Measurements from ENCODE around the gene PSMB3.

- TF ChIP-seq POLR2A (IDR thresholded peaks at IDR 0.05) (no peak), CTCF (IDR thresholded peaks at IDR 0.05) (no peak)
Observed at GRCh38 chr17:38731526-38732294, 20.8 kb upstream of the PSMB3 start.
